ENCODE measurements around the gene RABGAP1L.
"Not testable (repeated sequence)": the region's sequence is repeated elsewhere in the genome, so short reads cannot be mapped to it uniquely, and the experiment has no call there.

RABGAP1L gene

DNA sequence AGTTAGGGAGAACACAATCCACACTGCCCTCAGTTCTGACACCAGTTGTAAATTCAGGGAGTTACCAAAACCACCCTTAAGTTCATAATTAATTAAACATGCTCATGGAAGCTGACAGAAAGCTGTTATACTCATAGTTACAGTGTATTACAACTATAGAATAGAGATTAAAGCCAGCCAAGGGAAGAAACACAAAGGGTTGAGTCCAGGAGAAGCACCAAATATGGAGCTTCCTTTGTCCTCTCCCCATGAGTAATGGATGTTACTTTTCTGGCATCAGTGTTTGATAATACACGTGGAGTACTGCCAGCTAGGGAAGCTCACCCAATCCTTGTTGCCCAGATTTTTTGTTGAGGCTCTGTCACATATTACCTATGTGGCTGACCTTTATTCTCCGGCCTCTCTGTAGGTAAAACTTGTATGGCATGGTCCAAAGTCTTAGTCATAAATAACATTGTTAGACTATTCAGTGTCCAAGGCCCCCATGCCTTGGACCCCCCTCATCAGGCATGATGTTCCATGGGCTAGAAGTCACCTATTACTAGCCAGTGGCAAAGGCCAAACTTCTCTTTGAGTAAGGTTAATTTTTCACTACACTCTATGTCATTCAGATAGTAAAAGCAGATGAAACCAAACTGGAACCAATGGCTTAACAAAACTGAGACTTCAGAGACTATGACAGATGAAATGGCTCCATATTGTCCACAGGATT lies 464.2 kb downstream of the RABGAP1L start:
- DNase-seq: no peak

DNA sequence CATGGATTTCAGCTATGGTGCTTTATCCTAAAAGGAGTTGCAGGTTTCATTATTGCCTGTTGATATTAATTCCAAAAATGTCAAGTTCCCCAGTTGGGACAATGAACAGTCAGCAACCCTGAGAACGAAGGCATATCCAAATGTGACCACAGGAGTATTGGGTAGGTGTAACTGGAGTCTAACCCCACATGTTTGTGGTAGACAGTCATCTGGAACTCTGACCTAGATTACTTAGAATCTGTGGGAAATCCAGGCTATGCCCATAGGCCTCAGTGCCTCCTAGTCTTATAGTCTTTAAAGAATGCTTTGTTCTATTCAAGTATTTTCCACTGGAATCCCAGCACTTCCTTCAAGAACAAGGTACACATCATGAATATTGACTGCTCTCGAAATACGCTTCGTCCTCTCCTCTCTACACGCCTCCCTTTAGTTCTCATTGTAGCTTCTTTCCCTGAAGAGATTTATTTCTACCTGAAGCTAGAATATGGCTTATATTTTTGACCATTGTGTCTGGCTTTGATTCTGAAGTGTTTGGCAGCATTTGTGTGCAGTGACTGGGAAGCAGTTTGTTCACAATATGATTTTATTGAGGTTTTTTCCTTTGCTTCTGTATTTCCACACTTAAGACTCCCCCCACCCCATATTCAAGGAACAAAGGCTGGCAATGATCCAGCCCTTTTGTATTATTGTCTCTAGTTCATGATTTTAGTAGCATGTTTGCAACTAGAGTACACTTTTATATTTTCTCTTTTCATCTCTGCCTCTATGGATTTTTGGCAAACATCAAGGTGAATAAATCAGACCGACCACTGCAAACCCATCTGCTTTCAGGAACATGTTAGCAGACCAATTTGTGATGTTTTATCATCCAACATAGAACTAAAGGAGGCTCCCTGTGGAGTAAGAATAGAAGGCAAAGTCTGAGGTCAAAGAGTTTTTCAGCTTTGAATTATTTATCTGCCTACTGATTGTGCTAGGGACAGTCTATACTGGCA lies 467.0 kb downstream of the RABGAP1L start:
- DNase-seq: no peak

DNA sequence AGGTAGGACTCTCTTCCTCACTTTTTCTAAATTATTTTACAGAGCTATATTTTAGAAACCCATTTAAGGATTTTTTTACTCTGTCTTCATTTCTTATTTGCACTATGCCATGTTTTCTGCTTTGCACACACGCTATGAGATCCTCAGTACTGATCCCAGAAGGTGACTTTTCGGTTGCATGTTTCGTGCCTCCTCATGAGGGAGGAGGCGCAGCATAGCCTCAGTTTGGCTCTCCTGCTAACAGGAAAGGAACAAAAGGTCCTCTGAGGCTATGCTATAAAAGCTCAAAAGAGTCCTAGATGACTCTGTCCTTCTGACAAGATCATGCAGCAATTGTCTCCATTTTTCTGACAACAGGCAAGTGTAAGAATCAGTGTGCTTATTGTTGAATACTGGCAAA lies 478.2 kb downstream of the RABGAP1L start:
- no peak for DNase-seq

DNA sequence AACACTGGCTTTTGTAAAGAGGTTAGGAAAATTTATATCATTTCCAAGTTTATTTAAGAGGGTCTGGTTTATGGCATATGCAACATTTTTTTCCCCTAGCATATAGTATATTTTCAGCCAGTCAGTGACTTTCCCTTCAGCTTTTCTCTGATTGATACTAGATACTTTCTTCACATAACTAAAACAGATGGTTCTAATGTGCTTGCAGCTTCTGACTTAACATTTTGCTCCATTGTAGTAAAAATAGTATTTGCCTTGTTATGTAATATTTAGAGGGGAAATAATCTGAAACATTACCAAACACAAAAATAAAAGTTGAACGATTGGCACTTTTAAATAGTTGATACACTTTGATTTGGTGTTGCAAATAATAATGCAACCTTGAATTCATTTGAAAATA lies 480.1 kb downstream of the RABGAP1L start:
- no peak for DNase-seq

GRCh38 chr1:174640783-174641182 lies 481.5 kb downstream of the RABGAP1L start:
- no peak for DNase-seq

DNA sequence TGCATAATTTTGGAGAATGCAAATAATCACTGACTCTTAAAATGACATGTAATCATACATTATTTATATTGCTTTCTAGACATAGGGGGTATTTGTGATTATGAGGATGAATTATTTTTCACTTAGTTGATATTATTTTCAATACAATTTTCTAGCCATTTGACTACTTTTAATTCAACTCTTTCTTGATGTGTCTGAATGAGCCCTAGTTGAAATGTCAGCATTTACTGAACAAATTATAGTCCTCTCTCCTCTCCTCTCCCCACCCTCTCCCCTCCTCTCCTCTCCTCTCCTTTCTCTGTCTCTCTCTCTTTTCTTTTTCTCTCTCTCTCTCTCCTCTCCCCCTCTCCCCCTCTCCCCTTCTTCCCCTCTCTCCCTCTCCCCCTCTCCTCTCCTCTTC lies 483.1 kb downstream of the RABGAP1L start:
- DNase-seq: no peak

DNA sequence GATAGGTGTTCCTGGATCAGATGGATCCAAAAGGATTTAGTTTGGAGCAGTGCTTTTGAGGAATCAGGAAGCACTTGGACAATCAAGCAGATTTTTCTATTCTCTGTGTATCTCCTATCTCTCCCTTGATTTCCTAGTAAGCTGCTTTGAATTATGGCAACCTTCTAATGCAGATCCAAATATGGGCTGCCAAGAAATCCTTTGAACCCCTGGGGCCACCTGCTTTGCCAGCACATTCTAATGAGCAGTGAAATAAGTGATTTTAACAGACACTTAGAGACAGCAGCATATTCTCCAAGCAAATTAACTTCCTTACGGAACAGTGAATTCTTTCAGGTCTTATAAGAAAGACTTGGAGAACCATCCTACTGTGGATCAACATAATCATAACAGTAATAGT lies 483.9 kb downstream of the RABGAP1L start:
- no peak for DNase-seq

- not testable (repeated sequence) for DNase-seq
These were observed 490.3 kb downstream of the RABGAP1L start for GRCh38 chr1:174649572-174649971.

DNA sequence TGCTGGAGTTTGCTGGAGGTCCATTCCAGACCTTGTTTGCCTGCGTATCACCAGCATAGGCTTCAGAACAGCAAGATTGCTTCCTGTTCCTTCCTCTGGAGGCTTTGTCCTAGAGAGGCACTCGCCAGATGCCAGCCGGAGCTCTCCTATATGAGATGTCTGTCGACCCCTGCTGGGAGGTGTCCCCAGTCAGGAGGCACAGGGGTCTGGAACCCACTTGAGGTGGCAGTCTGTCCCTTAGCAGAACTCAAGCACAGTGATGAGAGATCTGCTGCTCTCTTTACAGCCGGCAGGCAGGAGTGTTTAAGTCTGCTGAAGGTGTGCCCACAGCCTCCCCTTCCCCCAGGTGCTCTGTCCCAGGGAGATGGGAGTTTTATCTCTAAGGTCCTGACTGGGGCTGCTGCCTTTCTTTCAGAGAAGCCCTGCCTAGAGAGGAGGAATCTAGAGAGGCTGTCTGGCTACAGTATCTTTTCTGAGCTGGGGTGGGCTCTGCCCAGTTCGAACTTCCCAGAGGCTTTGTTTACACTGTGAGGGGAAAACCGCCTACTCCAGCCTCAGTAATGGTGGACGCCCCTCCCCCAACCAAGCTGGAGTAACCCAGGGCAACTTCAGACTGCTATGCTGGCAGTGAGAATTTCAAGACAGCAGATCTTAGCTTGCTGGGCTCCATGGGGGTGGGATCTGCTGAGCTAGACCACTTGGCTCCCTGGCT lies 493.4 kb downstream of the RABGAP1L start:
- no peak for DNase-seq

DNA sequence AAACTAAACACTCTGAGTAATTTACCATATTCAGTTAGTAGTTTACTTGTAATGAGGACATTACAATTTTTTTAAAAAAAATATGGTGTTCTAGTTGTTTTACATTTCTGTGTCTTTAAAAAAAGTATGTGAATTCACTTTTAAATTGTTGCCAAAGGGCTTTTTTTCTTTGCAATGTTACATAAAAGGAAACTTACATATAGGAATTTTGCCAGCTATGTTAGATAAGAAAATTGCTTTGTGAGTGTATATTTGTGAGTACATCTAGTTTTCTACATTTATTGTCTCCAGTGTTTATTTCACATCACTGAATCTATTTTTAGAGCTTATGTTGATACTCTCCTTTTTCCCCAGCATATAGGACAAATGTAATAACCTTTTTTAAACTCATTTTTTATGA lies 495.2 kb downstream of the RABGAP1L start:
- no peak for DNase-seq

DNA sequence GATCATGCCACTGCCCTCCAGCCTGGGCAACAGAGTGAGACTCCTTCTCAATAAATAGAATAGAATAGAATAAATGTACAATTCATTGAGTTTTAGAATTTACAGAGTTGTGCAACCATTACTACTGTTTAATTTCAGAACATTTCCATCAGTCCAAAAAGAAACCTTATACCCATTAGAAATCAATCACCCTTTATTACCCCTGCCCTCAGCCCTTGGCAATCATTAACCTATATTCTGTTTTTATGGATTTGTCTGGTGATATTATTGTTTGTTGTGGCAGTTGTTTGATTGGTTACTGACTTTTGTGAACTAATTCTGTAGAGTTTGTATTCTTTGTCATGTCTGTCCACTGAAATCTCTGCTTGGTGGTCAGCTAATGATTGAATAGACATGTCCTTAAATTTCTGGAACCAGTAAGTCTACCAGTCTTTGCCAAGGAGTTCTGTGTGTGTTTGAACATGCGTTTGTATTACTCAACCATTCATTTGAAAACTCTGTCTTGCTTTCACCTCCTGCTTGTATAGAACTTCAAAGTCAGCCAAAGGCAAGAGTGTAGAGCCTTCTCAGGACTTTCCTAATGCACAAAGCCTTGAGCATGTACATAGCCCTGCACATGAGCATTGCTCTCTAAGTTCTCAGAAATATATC lies 497.2 kb downstream of the RABGAP1L start:
- DNase-seq: no peak

DNA sequence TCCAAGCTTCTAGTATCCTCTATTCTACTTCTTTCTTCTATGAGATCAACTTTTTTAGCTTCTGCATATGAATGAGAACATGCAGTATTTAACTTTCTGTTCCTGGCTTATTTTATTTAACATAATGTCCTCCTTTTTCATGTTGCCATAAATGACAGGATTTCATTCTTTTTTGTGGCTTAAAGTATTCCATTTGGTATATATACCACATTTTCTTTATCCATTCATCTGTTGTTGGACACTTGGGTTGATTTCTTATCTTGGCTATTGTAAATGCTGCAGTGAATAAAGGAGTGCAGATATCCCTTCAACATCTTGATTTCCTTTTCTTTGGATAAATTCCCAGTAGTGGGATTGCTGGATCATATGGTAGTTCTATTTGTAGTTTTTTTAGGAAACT lies 498.1 kb downstream of the RABGAP1L start:
- no peak for DNase-seq

GRCh38 chr1:174657893-174658292 lies 498.6 kb downstream of the RABGAP1L start:
- DNase-seq: no peak

DNA sequence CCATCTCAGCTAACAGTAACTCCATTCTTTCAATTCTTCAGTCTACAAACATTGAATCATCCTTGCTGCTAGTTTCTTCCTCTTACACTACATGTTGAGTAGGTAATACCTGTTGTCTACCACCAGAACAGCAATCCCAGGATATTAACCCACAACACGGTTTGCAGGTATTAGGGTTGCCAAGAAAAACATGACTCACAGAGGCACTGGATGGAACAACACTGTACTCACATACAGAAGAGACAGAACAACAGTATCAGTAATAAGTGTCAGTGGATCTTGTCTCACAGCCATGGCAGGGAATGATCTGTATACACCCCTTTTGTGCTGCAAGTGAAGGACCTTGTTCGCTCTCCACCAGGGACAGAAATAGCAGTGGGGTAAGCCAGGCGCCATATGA lies 500.5 kb downstream of the RABGAP1L start:
- DNase-seq: no peak

GRCh38 chr1:174660476-174660875 lies 501.2 kb downstream of the RABGAP1L start:
- DNase-seq: no peak

DNA sequence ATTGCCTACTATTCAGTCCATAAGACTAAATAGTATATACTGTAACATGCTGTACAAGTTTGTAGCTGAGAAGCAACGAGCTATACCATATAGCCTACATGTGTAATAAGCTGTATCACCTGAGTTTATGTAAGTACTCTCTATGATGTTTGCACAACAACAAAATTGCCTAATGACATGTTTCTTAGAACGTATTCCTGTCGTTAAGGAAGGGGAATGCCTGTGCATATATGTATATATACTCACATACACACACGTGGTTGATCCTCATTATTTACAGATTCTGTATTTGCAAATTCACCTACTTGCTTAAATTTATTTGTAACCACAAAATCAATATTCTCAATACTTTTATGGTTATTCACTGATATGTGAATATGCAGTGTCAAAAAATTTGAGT lies 504.0 kb downstream of the RABGAP1L start:
- no peak for DNase-seq

GRCh38 chr1:174666248-174666647 lies 506.9 kb downstream of the RABGAP1L start:
- DNase-seq: no peak

GRCh38 chr1:174671826-174672225 lies 512.5 kb downstream of the RABGAP1L start:
- DNase-seq: no peak

DNA sequence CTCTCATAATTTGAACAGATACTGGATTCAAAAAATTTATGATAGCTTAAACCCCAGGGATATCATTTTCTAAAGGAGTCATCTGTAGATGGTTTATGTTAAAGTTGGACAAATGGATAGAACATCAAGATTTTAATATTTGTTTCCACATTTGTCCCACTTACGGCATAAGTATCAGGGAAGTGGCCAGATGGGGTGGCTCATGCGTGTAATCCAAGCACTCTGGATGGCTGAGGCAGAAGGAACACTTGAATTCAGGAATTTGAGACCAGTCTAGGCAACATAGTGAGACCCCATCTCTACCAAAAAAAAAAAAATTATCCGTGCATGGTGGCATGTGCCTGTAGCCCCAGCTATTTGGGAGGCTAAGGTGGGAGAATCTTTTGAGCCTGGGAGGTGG lies 517.5 kb downstream of the RABGAP1L start:
- DNase-seq: no peak

- DNase-seq: no peak
These were observed 519.3 kb downstream of the RABGAP1L start for GRCh38 chr1:174678657-174679056.

DNA sequence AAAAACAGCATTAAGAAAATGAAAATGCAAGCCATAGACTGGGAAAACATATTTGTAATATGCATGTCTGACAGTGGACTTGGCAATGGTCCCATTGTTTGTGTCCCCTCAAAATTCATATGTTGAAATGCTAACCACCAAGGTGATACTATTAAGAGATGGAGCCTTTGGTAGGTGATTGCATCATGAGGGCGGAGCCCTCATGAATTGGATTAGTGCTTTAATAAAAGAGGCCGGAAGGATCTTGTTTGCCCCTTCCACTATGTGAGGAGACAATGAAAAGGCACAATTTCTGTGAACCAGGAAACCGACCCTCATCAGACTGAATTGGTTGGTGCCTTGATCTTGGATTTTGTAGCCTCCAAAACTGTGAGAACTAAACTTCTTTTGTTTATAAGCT lies 520.8 kb downstream of the RABGAP1L start:
- DNase-seq: no peak

GRCh38 chr1:174682419-174683008 lies 523.2 kb downstream of the RABGAP1L start:
- DNase-seq: no peak

DNA sequence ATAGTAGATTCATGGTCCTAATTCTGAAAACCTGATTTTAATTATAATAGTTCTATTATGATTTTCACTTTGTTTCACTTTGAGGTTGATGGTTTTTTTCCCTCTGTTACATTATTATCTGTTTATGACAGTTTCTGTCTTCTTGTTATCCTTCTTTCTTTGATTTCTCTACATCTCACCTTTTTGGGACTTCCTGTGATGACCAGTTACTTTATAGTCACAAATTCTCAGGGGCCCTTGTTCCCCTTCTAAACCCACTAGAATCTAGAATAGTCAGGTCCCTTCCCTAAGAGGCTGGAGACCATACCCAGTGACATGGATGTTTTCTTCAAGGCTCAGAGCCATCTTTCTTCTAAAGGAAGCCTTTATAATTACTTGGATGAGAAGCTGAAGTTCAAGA lies 526.9 kb downstream of the RABGAP1L start:
- DNase-seq: no peak

Measured in NCI-H774 (cell line).